H1 (cell line): Measurements from ENCODE around the gene GRIFIN. TPM values are rescaled to one million over a fixed set of nuclear protein-coding genes. Genes with fewer than 3 reads are reported as not detected.

Source experiments
- GABPA ChIP-seq: IDR thresholded peaks from 2 replicates; pipeline ENCODE4 v1.6.1; 2011; ENCODE audit warnings: mild to moderate bottlenecking, low read length, moderate library complexity, borderline replicate concordance; ENCODE audit not compliant: insufficient read depth
- SIRT6 ChIP-seq: IDR thresholded peaks from one replicate; pipeline ENCODE4 v1.7.1; 2012; ENCODE audit warnings: low read length, inconsistent platforms
- SP1 ChIP-seq: IDR thresholded peaks from 2 replicates; pipeline ENCODE4 v1.6.1; 2011; ENCODE audit warnings: low read depth, low read length
- polyA plus RNA-seq, 7 experiments: library from polyadenylated mRNA; depleted of rRNA in 3 of 7; stranded (reverse) in 5 of 7; unstranded in 2 of 7; fragments of >200 nt in 5 of 7; fragments of 200-250 nt in 2 of 7; gene quantifications; 1 replicate in 5 of 7; 2 replicates in 1 of 7; 4 replicates in 1 of 7; pipeline versions ENCODE4 v1.2.1 to v1.2.3, GENCODE V29; 2011 to 2013; ENCODE audit warnings: missing spikeins in 2 of 7, mixed read lengths in 2 of 7
- total RNA-seq: library from RNA; stranded (reverse); fragmentation: NEBNext Ultra II Directional; extraction: Animal tissue kit (Norgen Biotek cat#: 25700); gene quantifications from 2 replicates; pipeline ENCODE4 v1.2.1, GENCODE V29; 2021

Gene GRIFIN
- total and polyA plus RNA-seq, 2 of the 8 experiments (the other 6 are each of a cell fraction or from before 2014, with no cell fraction given): not detected

GRCh38 chr7:2495418-2496299 is 19.5 kb upstream of the GRIFIN start (continued):
- no peak for TF ChIP-seq SIRT6
- TF ChIP-seq SP1: no peak
- TF ChIP-seq GABPA: no peak
